HepG2 (cell line): ENCODE results near the gene DNAJB8. TPM values are rescaled to one million over a fixed set of nuclear protein-coding genes. Genes with fewer than 3 reads are reported as not detected.
A peak's percentile ranks its signal among the peaks of the same experiment; 100 is the strongest.

Experiments
- AGO1 ChIP-seq: fragments of 200-400 bp; formaldehyde crosslinking; IDR thresholded peaks from 2 replicates; pipeline ENCODE4 v1.6.1; 2017; ENCODE audit warnings: mild to moderate bottlenecking, low read depth, low read length, moderate library complexity; ENCODE audit not compliant: poor library complexity, severe bottlenecking
- ATAD3A ChIP-seq: sonication (generic); formaldehyde crosslinking; IDR thresholded peaks from 2 replicates; pipeline ENCODE4 v1.4.0; 2020; ENCODE audit warnings: missing genetic modification reagents
- ATF3 ChIP-seq: sonication (generic); formaldehyde crosslinking; IDR thresholded peaks from 2 replicates; pipeline ENCODE4 v1.4.0; 2020; ENCODE audit warnings: missing genetic modification reagents
- BCL6 ChIP-seq: IDR thresholded peaks from 2 replicates; pipeline ENCODE4 v1.6.1; 2016; ENCODE audit warnings: missing genetic modification reagents, missing compliant biosample characterization
- CCAR2 ChIP-seq: fragments of 200-400 bp; formaldehyde crosslinking; optimal IDR thresholded peaks from 2 replicates; pipeline ENCODE3; 2018; ENCODE audit warnings: low read depth, mild to moderate bottlenecking, low read length, moderate library complexity
- FOXA3 ChIP-seq: IDR thresholded peaks from 2 replicates; pipeline ENCODE4 v1.6.1; 2016; ENCODE audit warnings: missing genetic modification reagents, missing compliant biosample characterization
- GZF1 ChIP-seq: sonication (generic); formaldehyde crosslinking; IDR thresholded peaks from 2 replicates; pipeline ENCODE4 v1.5.1; 2020; ENCODE audit warnings: mild to moderate bottlenecking, missing genetic modification reagents
- HCFC1 ChIP-seq: fragments of 150-350 bp; IDR thresholded peaks from 2 replicates; pipeline ENCODE4 v1.6.1; 2014; ENCODE audit warnings: low read depth, low read length
- HNRNPLL ChIP-seq: fragments of 200-400 bp; formaldehyde crosslinking; IDR thresholded peaks from 2 replicates; pipeline ENCODE4 v1.6.1; 2017; ENCODE audit warnings: mild to moderate bottlenecking, low read depth, low read length; ENCODE audit not compliant: poor library complexity, severe bottlenecking
- KAT7 ChIP-seq: IDR thresholded peaks from 2 replicates; pipeline ENCODE4 v1.6.1; 2018; ENCODE audit warnings: borderline replicate concordance, missing compliant biosample characterization
- KLF9 ChIP-seq: IDR thresholded peaks from 2 replicates; pipeline ENCODE4 v1.6.1; 2016; ENCODE audit warnings: low read depth
- KMT2A ChIP-seq: sonication (generic); formaldehyde crosslinking; IDR thresholded peaks from 2 replicates; pipeline ENCODE4 v1.4.0; 2020; ENCODE audit warnings: missing genetic modification reagents
- MED1 ChIP-seq: sonication (generic); formaldehyde crosslinking; IDR thresholded peaks from 2 replicates; pipeline ENCODE4 v1.4.0; 2020; ENCODE audit warnings: missing genetic modification reagents
- MXD1 ChIP-seq: sonication (generic); formaldehyde crosslinking; IDR thresholded peaks from 2 replicates; pipeline ENCODE4 v1.4.0; 2020; ENCODE audit warnings: mild to moderate bottlenecking, missing genetic modification reagents
- NCOA1 ChIP-seq: sonication (generic); formaldehyde crosslinking; IDR thresholded peaks from 2 replicates; pipeline ENCODE4 v1.9.0; 2021; ENCODE audit warnings: missing genetic modification reagents
- NFRKB ChIP-seq: fragments of 450-650 bp; IDR thresholded peaks from 2 replicates; pipeline ENCODE4 v1.6.1; 2017
- RELA ChIP-seq: sonication (generic); formaldehyde crosslinking; IDR thresholded peaks from 2 replicates; pipeline ENCODE4 v1.4.0; 2020; ENCODE audit warnings: missing genetic modification reagents
- REPIN1 ChIP-seq: sonication (generic); formaldehyde crosslinking; IDR thresholded peaks from 2 replicates; pipeline ENCODE4 v1.8.0; 2022; ENCODE audit warnings: missing genetic modification reagents, low read depth, mild to moderate bottlenecking, borderline replicate concordance
- RXRB ChIP-seq: IDR thresholded peaks from 2 replicates; pipeline ENCODE4 v1.6.1; 2016; ENCODE audit warnings: borderline replicate concordance, missing genetic modification reagents, missing compliant biosample characterization
- SP5 ChIP-seq: IDR thresholded peaks from 2 replicates; pipeline ENCODE4 v1.6.1; 2016; ENCODE audit warnings: low read depth, borderline replicate concordance
- TAF1 ChIP-seq: sonication (generic); formaldehyde crosslinking; IDR thresholded peaks from 2 replicates; pipeline ENCODE4 v1.4.0; 2020; ENCODE audit warnings: missing genetic modification reagents
- TEF ChIP-seq: sonication (generic); formaldehyde crosslinking; IDR thresholded peaks from 2 replicates; pipeline ENCODE4 v1.5.0; 2020; ENCODE audit warnings: missing genetic modification reagents
- YY1 ChIP-seq: IDR thresholded peaks from 2 replicates; pipeline ENCODE4 v1.6.1; 2011; ENCODE audit warnings: low read length, low read depth, moderate library complexity, mild to moderate bottlenecking; ENCODE audit not compliant: insufficient read depth, insufficient replicate concordance
- ZNF232 ChIP-seq: sonication (generic); formaldehyde crosslinking; IDR thresholded peaks from 2 replicates; pipeline ENCODE4 v1.4.0; 2020; ENCODE audit warnings: missing genetic modification reagents, borderline replicate concordance
- ZNF382 ChIP-seq: sonication (generic); formaldehyde crosslinking; IDR thresholded peaks from 2 replicates; pipeline ENCODE4 v1.5.0; 2020; ENCODE audit warnings: missing genetic modification reagents, mild to moderate bottlenecking, borderline replicate concordance
- ZNF484 ChIP-seq: sonication (generic); formaldehyde crosslinking; IDR thresholded peaks from 2 replicates; pipeline ENCODE4 v1.5.1; 2020; ENCODE audit warnings: mild to moderate bottlenecking, low read depth, missing genetic modification reagents, borderline replicate concordance
- ZNF552 ChIP-seq: sonication (generic); formaldehyde crosslinking; IDR thresholded peaks from 2 replicates; pipeline ENCODE4 v1.9.0; 2022; ENCODE audit warnings: missing genetic modification reagents, mild to moderate bottlenecking, borderline replicate concordance
- ZNF567 ChIP-seq: sonication (generic); formaldehyde crosslinking; IDR thresholded peaks from 2 replicates; pipeline ENCODE4 v1.8.1; 2023; ENCODE audit warnings: mild to moderate bottlenecking, missing genetic modification reagents, borderline replicate concordance
- ZNF747 ChIP-seq: sonication (generic); formaldehyde crosslinking; IDR thresholded peaks from 2 replicates; pipeline ENCODE4 v1.8.1; 2023; ENCODE audit warnings: missing genetic modification reagents, mild to moderate bottlenecking, borderline replicate concordance
- ZNF776 ChIP-seq: sonication (generic); formaldehyde crosslinking; IDR thresholded peaks from 2 replicates; pipeline ENCODE4 v1.4.0; 2020; ENCODE audit warnings: mild to moderate bottlenecking, missing genetic modification reagents
- polyA plus RNA-seq, 8 experiments: library from polyadenylated mRNA; depleted of rRNA in 3 of 8; stranded (reverse) in 7 of 8; unstranded in 1 of 8; fragments of >200 nt; fragmentation: Illumina TruSeq in 4 of 8; extraction: Trizol in 4 of 8; gene quantifications; 2 replicates each; pipeline versions ENCODE4 v1.2.1 to v1.2.3, GENCODE V29; 2011 to 2016; ENCODE audit warnings: low read depth in 4 of 8, missing spikeins in 1 of 8, mixed read lengths in 1 of 8; ENCODE audit not compliant: insufficient read depth in 1 of 8
- total RNA-seq, 5 experiments: library from RNA; depleted of rRNA; stranded (reverse); fragments of >200 nt; fragmentation: Illumina TruSeq; extraction: Trizol; gene quantifications; 2 replicates each; pipeline ENCODE4 v1.2.3, GENCODE V29; 2016; ENCODE audit warnings: low read depth in 1 of 5

DNAJB8 gene
- total and polyA plus RNA-seq, 2 of the 13 experiments (the other 11 are each of a cell fraction or from before 2014, with no cell fraction given), result not detected

GRCh38 chr3:128487813-128488635, 21.3 kb upstream of the DNAJB8 start (continued):
- TF ChIP-seq ATF3 (0 out of 2 replicates have a peak, but pooled peaks have one; percentile 11), RXRB (peak; percentile 16; the same call in 1 of the 2 replicates), ZNF552 (CRISPR knock-in tag) (peak; percentile 83), BCL6 (peak; percentile 32; the same call in 1 of the 2 replicates), ZNF232 (CRISPR knock-in tag) (no peak; the same call in 1 of the 2 replicates), NCOA1 (CRISPR knock-in tag) (no peak), KLF9 (CRISPR knock-in tag) (no peak), REPIN1 (CRISPR knock-in tag) (no peak), HNRNPLL (peak; percentile 58), ZNF382 (no peak), YY1 (peak; percentile 48), ZNF747 (CRISPR knock-in tag) (no peak), HCFC1 (no peak), ZNF484 (CRISPR knock-in tag) (no peak), NFRKB (no peak), TEF (no peak), GZF1 (CRISPR knock-in tag) (peak; percentile 17; the same call in 1 of the 2 replicates), ATAD3A (CRISPR knock-in tag) (no peak), KAT7 (CRISPR knock-in tag) (no peak), ZNF567 (CRISPR knock-in tag) (no peak), MXD1 (CRISPR knock-in tag) (peak; percentile 31), RELA (CRISPR knock-in tag) (no peak), ZNF776 (peak; percentile 77; the same call in 1 of the 2 replicates), MED1 (CRISPR knock-in tag) (peak; percentile 45; the same call in 1 of the 2 replicates), KMT2A (no peak), AGO1 (peak; percentile 7), SP5 (peak; percentile 4; the same call in 1 of the 2 replicates), FOXA3 (CRISPR knock-in tag) (no peak), CCAR2 (no peak), TAF1 (CRISPR knock-in tag) (peak; percentile 85)
